HEK293T (cell line): ENCODE measurements around the gene IGSF22.
A peak's percentile ranks its signal among the peaks of the same experiment; 100 is the strongest.

Source experiments
- CTCF ChIA-PET: fragments of 350-600 bp; formaldehyde crosslinking; extraction: SDS; loops from one replicate; lab custom pipeline; 2021; ENCODE audit warnings: antibody characterized with exemption, inconsistent platforms; lab: Yijun Ruan, JAX
- POLR2A ChIA-PET: fragments of 350-600 bp; formaldehyde crosslinking; extraction: SDS; loops from one replicate; lab custom pipeline; 2020; ENCODE audit warnings: antibody characterized with exemption, inconsistent platforms; lab: Yijun Ruan, JAX
- DNase-seq: peaks from one replicate; pipeline ENCODE4 v3.0.0; 2012; ENCODE audit warnings: mixed read lengths; ENCODE audit errors: extremely low spot score
- ARNT ChIP-seq: fragments of 450-650 bp; IDR thresholded peaks from 2 replicates; pipeline ENCODE4 v1.6.1; 2017; ENCODE audit warnings: mild to moderate bottlenecking
- BHLHE40 ChIP-seq: fragments of 450-650 bp; IDR thresholded peaks from 2 replicates; pipeline ENCODE4 v1.6.1; 2016; ENCODE audit warnings: mild to moderate bottlenecking, moderate library complexity, borderline replicate concordance
- CTBP1 ChIP-seq: fragments of 450-650 bp; IDR thresholded peaks from 2 replicates; pipeline ENCODE4 v1.6.1; 2016; ENCODE audit warnings: borderline replicate concordance
- ELF4 ChIP-seq: fragments of 450-650 bp; IDR thresholded peaks from 2 replicates; pipeline ENCODE4 v1.6.1; 2017; ENCODE audit warnings: antibody characterized with exemption
- FOXA1 ChIP-seq: fragments of 450-650 bp; IDR thresholded peaks from 2 replicates; pipeline ENCODE4 v1.6.1; 2016; ENCODE audit warnings: mild to moderate bottlenecking
- FOXK2 ChIP-seq: fragments of 450-650 bp; IDR thresholded peaks from 2 replicates; pipeline ENCODE4 v1.6.1; 2016; ENCODE audit warnings: mild to moderate bottlenecking
- FOXM1 ChIP-seq: fragments of 450-650 bp; IDR thresholded peaks from 2 replicates; pipeline ENCODE4 v1.6.1; 2017; ENCODE audit warnings: mild to moderate bottlenecking, borderline replicate concordance
- HDGF ChIP-seq: fragments of 450-650 bp; IDR thresholded peaks from 2 replicates; pipeline ENCODE4 v1.6.1; 2017; ENCODE audit warnings: antibody characterized with exemption, borderline replicate concordance
- L3MBTL2 ChIP-seq: fragments of 450-650 bp; conservative IDR thresholded peaks from 2 replicates; pipeline ENCODE4 v1.6.1; 2016; ENCODE audit warnings: mild to moderate bottlenecking
- LEF1 ChIP-seq: fragments of 450-650 bp; IDR thresholded peaks from 2 replicates; pipeline ENCODE4 v1.6.1; 2017; ENCODE audit warnings: mild to moderate bottlenecking, borderline replicate concordance
- NFRKB ChIP-seq: fragments of 450-650 bp; IDR thresholded peaks from 2 replicates; pipeline ENCODE4 v1.6.1; 2016; ENCODE audit warnings: mild to moderate bottlenecking, moderate library complexity
- SP1 ChIP-seq: fragments of 450-650 bp; IDR thresholded peaks from 2 replicates; pipeline ENCODE4 v1.6.1; 2017
- SUZ12 ChIP-seq: fragments of 450-650 bp; IDR thresholded peaks from 2 replicates; pipeline ENCODE4 v1.6.1; 2016; ENCODE audit warnings: mild to moderate bottlenecking
- TARDBP ChIP-seq: fragments of 450-650 bp; IDR thresholded peaks from 2 replicates; pipeline ENCODE4 v1.6.1; 2016
- ZNF384 ChIP-seq: fragments of 450-650 bp; IDR thresholded peaks from 2 replicates; pipeline ENCODE4 v1.6.1; 2016
- TF ChIP-seq, protein P1 (sequence below): fragments of 450-650 bp; IDR thresholded peaks from 2 replicates; pipeline ENCODE4 v1.6.1; 2016

The IGSF22 gene

DNA sequence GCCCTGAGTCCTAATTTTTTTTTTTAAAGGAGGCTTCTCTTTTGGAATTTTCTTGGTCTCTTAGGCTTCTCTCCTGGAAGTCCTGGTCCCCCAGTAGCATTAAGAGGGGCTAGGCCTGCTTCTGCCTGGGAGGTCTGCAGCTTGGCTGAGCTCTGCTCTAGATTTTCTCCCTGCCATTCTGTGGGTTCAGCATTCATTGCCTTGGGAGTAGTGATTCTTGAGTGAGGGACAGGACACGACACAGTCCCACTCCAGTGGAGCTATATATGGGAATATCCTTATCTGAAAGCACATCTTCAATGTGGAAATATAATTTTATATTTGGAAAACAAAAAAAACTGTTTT, 3.7 kb downstream of the IGSF22 start:
- DNase-seq = no peak
- TF ChIP-seq SP1 (no peak), CTBP1 (no peak), L3MBTL2 (no peak), ZNF384 (no peak), ARNT (no peak), BHLHE40 (no peak)
- POLR2A ChIA-PET = interaction anchor here (0.7 to 2.6 kb wide), 6 partner anchors 13 to 88 kb away, joined by 3 to 14 read pairs (median 4); partner anchors contain the start of genes SPTY2D1 and TMEM86A
- CTCF ChIA-PET = interaction anchor here (0.6 to 1.5 kb wide), 19 partner anchors 9 to 1940 kb away, joined by 3 to 9 read pairs (median 4); no protein-coding TSS in a partner anchor

DNA sequence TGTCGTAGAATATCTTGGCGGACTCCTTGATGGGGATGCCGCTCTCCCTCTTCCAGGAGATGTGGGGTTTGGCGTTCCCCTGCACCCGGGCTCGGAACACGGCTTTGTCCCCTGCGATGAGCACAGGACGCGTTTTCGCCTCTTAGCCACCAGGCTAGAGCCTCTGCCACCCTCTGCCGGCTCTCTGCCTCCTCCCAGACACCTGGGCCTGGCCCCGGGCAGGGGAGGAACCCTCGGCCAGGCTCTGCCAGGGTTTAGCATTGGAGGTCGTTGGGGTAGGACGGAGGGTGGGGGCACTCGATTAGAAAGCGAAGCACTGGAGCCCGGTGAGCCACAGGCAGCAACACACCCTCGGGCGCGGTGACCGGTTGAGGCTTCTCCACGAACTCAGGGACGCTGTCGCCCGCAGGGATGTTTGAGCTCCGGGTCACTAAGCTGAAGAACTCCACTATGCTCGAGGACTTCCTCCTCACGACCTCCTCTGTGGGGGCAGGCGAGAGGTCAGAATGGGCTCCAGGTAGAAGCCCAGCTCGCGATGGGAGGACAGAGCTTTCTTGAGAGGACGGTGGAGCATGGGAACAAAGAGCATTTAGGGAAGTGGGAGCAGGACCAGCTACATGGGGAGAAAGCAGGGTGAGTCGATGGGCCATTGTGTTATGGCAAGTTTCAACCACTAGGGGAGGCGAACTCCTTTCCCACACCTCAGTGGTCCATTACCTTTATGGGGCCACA, 4.3 kb downstream of the IGSF22 start:
- CTCF ChIA-PET = interaction anchor here (0.6 to 1.6 kb wide), 21 partner anchors 9 to 1939 kb away, joined by 3 to 9 read pairs (median 4); no protein-coding TSS in a partner anchor
- POLR2A ChIA-PET = interaction anchor here (0.7 to 2.6 kb wide), 7 partner anchors 13 to 88 kb away, joined by 3 to 14 read pairs (median 5); partner anchors contain the start of genes SPTY2D1 and TMEM86A
- TF ChIP-seq, protein P1, sequence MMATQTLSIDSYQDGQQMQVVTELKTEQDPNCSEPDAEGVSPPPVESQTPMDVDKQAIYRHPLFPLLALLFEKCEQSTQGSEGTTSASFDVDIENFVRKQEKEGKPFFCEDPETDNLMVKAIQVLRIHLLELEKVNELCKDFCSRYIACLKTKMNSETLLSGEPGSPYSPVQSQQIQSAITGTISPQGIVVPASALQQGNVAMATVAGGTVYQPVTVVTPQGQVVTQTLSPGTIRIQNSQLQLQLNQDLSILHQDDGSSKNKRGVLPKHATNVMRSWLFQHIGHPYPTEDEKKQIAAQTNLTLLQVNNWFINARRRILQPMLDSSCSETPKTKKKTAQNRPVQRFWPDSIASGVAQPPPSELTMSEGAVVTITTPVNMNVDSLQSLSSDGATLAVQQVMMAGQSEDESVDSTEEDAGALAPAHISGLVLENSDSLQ = no peak
- TF ChIP-seq SUZ12 (no peak), CTBP1 (no peak), SP1 (no peak), FOXA1 (no peak), ARNT (no peak), FOXM1 (no peak), BHLHE40 (no peak), L3MBTL2 (no peak), ZNF384 (no peak), NFRKB (no peak)
- DNase-seq = peak; percentile 71

DNA sequence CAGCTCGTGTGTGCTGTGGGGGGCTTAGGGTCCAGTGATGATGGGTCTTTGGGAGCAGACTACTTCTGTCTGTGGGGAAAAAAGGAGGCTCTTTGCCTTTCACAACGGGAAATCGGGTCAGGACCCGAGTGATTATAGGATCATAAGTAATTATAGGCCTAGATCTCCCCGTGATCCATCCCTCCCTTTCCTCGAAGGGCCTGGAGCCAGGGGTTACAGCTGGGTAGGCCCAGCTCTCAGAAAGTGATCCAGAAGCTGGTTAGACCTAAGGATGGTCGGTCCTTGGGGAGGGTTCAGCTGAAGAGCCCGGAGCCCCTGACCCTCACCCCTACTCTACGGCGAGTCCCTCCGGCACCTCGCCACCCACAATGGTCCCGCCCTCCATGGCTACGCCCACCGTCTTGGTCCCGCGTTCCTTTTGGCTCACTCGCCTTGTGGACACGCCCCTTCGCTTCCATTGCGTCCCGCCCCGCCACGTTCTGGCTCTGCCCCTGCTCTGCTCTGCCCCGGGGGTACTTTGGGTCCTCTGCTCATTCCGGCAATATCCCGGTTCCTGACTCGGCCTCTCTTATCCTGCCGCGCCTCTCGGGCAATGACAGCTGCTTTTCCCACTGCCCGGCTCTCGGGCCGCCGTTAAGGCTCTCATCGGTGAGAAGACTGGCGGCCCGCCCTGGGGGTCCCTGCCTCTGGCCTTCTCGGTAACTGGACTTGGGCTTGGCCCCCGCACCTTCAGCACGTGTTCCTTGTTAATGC, 5.0 kb downstream of the IGSF22 start:
- ChIA-PET POLR2A (interaction anchor here (0.7 to 2.6 kb wide), 7 partner anchors 17 to 325 kb away, joined by 3 to 14 read pairs (median 4); partner anchors contain the start of genes SPTY2D1, TMEM86A and UEVLD), CTCF (interaction anchor here (0.8 to 1.6 kb wide), 6 partner anchors 10 to 107 kb away, joined by 3 to 8 read pairs (median 4); no protein-coding TSS in a partner anchor)
- peak; percentile 85 for DNase-seq
- no peak for TF ChIP-seq BHLHE40
- TF ChIP-seq L3MBTL2 = peak; percentile 68
- no peak for TF ChIP-seq SP1
- no peak for TF ChIP-seq NFRKB

DNA sequence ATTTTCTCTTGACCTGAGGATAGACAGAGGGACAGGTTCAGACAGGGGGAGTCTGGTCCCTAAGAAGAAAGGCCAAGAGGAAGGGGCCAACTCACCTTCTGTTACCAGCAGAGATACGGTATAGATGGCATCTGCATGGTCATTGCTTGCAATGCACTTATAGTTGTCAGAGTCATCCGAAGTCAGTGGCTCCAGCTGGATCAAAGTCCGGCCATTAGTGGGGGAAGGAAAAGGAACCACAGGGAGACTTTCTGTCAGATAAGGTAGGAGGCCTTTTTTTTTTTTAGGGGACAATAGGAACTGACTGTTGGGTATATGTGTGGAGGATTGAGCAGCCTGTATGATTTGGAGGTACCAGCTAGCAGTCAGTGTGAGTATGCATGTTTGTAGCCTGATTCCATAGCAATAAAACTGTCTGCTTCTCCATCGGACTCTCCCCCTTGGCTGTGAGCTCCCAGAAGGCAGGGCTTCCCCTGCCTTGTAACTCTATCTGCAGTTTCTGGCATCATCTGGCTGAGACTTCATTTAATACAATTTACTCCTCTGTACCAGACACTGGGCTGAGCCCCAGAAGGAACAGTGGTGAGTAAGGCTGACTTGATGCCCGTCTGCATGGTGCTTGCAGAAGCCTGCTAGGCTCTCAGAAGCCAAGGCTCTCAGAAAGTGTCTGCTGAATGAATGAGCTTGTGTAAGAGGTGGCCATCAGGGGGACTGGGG, 5.7 kb downstream of the IGSF22 start:
- no peak for TF ChIP-seq FOXK2
- TF ChIP-seq ZNF384 = no peak
- TF ChIP-seq NFRKB = no peak
- TF ChIP-seq HDGF = no peak
- no peak for TF ChIP-seq CTBP1
- TF ChIP-seq ARNT = no peak
- TF ChIP-seq FOXA1 = no peak
- TF ChIP-seq ELF4 = no peak
- no peak for TF ChIP-seq TARDBP
- no peak for TF ChIP-seq L3MBTL2
- no peak for TF ChIP-seq SP1
- no peak for TF ChIP-seq LEF1
- no peak for TF ChIP-seq BHLHE40
- TF ChIP-seq, protein P1 = no peak
- TF ChIP-seq FOXM1 = no peak
- no peak for TF ChIP-seq SUZ12
- POLR2A ChIA-PET = interaction anchor here (0.7 to 2.6 kb wide), 4 partner anchors 16 to 325 kb away, joined by 3 to 14 read pairs (median 5); partner anchors contain the start of genes TMEM86A and UEVLD
- no peak for DNase-seq
- CTCF ChIA-PET = interaction anchor here (0.8 to 1.6 kb wide), 2 partner anchors 44 to 106 kb away, joined by 3 to 5 read pairs; no protein-coding TSS in a partner anchor

DNA sequence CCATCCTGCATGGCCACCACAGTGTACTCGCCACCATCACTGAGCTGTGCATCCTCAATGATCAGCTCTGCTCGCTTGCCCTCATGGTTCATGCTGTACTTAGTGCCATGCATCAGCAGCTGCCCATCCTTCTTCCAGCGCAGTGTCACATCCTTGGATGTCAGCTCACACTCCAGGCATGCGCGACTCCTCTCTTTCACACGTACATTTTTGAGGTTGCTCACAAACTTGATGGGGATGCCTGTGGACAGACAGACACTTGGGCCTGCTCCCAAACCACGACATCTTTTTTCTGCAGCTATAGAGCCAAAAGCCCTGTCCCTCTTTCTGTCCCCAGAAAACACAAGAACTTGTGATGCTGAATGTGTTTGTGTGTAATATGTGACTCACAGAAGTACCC, 10.5 kb downstream of the IGSF22 start:
- CTCF ChIA-PET = no interaction called here
- DNase-seq = no peak
- TF ChIP-seq HDGF (no peak), FOXA1 (no peak), BHLHE40 (no peak), ARNT (no peak), NFRKB (no peak), FOXK2 (no peak), ELF4 (no peak), SUZ12 (no peak), ZNF384 (no peak), LEF1 (no peak), TARDBP (no peak), CTBP1 (no peak), SP1 (no peak), L3MBTL2 (no peak), FOXM1 (no peak)
- TF ChIP-seq, protein P1 = no peak
- POLR2A ChIA-PET = no interaction called here
